Neural cell (in vitro differentiated cells): ENCODE measurements around the gene MED22. TPM values are rescaled to one million over a fixed set of nuclear protein-coding genes. Genes with fewer than 3 reads are reported as not detected.

Experiments used
- H2AFZ ChIP-seq: fragments of 200-600, 300-800 bp; sonication (generic), shearing (Covaris generic); 2 replicates; pipeline ENCODE4 v1.6.0; 2014; ENCODE audit warnings: low read depth, mild to moderate bottlenecking, antibody characterized with exemption, low read length, moderate library complexity
- H3F3A ChIP-seq: fragments of 200-600 bp; shearing (Covaris generic); 2 replicates; pipeline ENCODE4 v1.6.1; 2016; ENCODE audit warnings: mild to moderate bottlenecking, moderate library complexity, mixed read lengths, antibody characterized with exemption, low read length; ENCODE audit not compliant: insufficient read depth, poor library complexity, severe bottlenecking
- H3K27ac ChIP-seq: fragments of 200-600, 300-800 bp; sonication (generic), shearing (Covaris generic); 2 replicates; pipeline ENCODE4 v1.5.1; 2014; ENCODE audit warnings: mild to moderate bottlenecking, low read length, moderate library complexity
- H3K27me3 ChIP-seq: fragments of 300-800, 200-600 bp; sonication (generic), shearing (Covaris generic); 2 replicates; pipeline ENCODE4 v1.6.0; 2014; ENCODE audit warnings: mild to moderate bottlenecking, low read depth, low read length, moderate library complexity; ENCODE audit not compliant: insufficient read depth
- H3K36me3 ChIP-seq: fragments of 300-800, 200-600 bp; sonication (generic), shearing (Covaris generic); 2 replicates; pipeline ENCODE4 v1.5.1; 2014; ENCODE audit warnings: mild to moderate bottlenecking, antibody characterized with exemption, low read length, moderate library complexity; ENCODE audit not compliant: insufficient read depth
- H3K4me2 ChIP-seq: fragments of 300-800, 200-600 bp; sonication (generic), shearing (Covaris generic); 2 replicates; pipeline ENCODE4 v1.6.0; 2014; ENCODE audit warnings: mild to moderate bottlenecking, low read length
- H3K4me3 ChIP-seq: fragments of 300-800, 200-600 bp; sonication (generic), shearing (Covaris generic); 2 replicates; pipeline ENCODE4 v1.5.1; 2014; ENCODE audit warnings: mild to moderate bottlenecking, low read length, moderate library complexity
- H3K79me2 ChIP-seq: fragments of 200-600 bp; shearing (Covaris generic); replicated peaks from 2 replicates; pipeline ENCODE4 v1.6.0; 2014; ENCODE audit warnings: mild to moderate bottlenecking, low read length, moderate library complexity; ENCODE audit not compliant: insufficient read depth
- H3K9ac ChIP-seq: fragments of 300-800, 200-600 bp; sonication (generic), shearing (Covaris generic); 2 replicates; pipeline ENCODE4 v1.6.1; 2016; ENCODE audit warnings: mild to moderate bottlenecking, low read length, mixed read lengths
- H3K9me2 ChIP-seq: fragments of 200-600 bp; shearing (Covaris generic); 2 replicates; pipeline ENCODE4 v1.6.1; 2016; ENCODE audit warnings: mild to moderate bottlenecking, low read length, mixed read lengths; ENCODE audit not compliant: insufficient read depth
- H3K9me3 ChIP-seq: fragments of 200-600, 300-800 bp; sonication (generic), shearing (Covaris generic); 2 replicates; pipeline ENCODE4 v1.6.1; 2016; ENCODE audit warnings: mild to moderate bottlenecking, mixed run types, low read length, moderate library complexity, mixed read lengths
- H4K20me1 ChIP-seq: fragments of 200-600 bp; shearing (Covaris generic); 2 replicates; pipeline ENCODE4 v1.6.1; 2016; ENCODE audit warnings: mild to moderate bottlenecking, mixed run types; ENCODE audit not compliant: insufficient read depth
- CTCF ChIP-seq: fragments of 450-650 bp; IDR thresholded peaks from 2 replicates; pipeline ENCODE4 v1.5.1; 2014; ENCODE audit warnings: antibody characterized with exemption, mild to moderate bottlenecking, moderate library complexity; ENCODE audit not compliant: poor library complexity, severe bottlenecking
- EP300 ChIP-seq: fragments of 450-650 bp; conservative IDR thresholded peaks from 2 replicates; pipeline ENCODE4 v1.6.1; 2014; ENCODE audit warnings: antibody characterized with exemption, mild to moderate bottlenecking, moderate library complexity; ENCODE audit not compliant: poor library complexity, severe bottlenecking
- EZH2 ChIP-seq: fragments of 200-600, 300-800 bp; shearing (Covaris generic), sonication (generic); IDR thresholded peaks from 2 replicates; pipeline ENCODE4 v1.6.1; 2014; ENCODE audit warnings: antibody characterized with exemption, low read length, borderline replicate concordance, mild to moderate bottlenecking; ENCODE audit not compliant: insufficient read depth, poor library complexity, severe bottlenecking
- MXI1 ChIP-seq: fragments of 450-650 bp; conservative IDR thresholded peaks from 2 replicates; pipeline ENCODE4 v1.6.1; 2014; ENCODE audit warnings: antibody characterized with exemption, mild to moderate bottlenecking; ENCODE audit not compliant: poor library complexity, severe bottlenecking
- POLR2AphosphoS5 ChIP-seq: IDR thresholded peaks from 2 replicates; pipeline ENCODE4 v1.6.1; 2012
- RAD21 ChIP-seq: fragments of 450-650 bp; conservative IDR thresholded peaks from 2 replicates; pipeline ENCODE4 v1.6.1; 2014; ENCODE audit warnings: antibody characterized with exemption, mild to moderate bottlenecking, moderate library complexity
- REST ChIP-seq: IDR thresholded peaks from 2 replicates; pipeline ENCODE4 v1.6.1; 2012; ENCODE audit warnings: borderline replicate concordance
- SMC3 ChIP-seq: fragments of 450-650 bp; conservative IDR thresholded peaks from 2 replicates; pipeline ENCODE4 v1.6.1; 2014; ENCODE audit warnings: antibody characterized with exemption, mild to moderate bottlenecking, moderate library complexity; ENCODE audit not compliant: poor library complexity
- TAF1 ChIP-seq: IDR thresholded peaks from 2 replicates; pipeline ENCODE4 v1.6.1; 2012; ENCODE audit warnings: low read depth
- polyA minus RNA-seq: library from RNA; depleted of rRNA, polyadenylated mRNA; stranded (reverse); fragments of >200 nt; gene quantifications from 2 replicates; pipeline ENCODE4 v1.2.3, GENCODE V29; 2014
- polyA plus RNA-seq: library from polyadenylated mRNA; depleted of rRNA; stranded (reverse); fragments of >200 nt; gene quantifications from 2 replicates; pipeline ENCODE4 v1.2.3, GENCODE V29; 2014

MED22 gene
- 57.5 and 62.5 TPM in 2 replicates for polyA plus RNA-seq
- 25.3 and 32.6 TPM in 2 replicates for polyA minus RNA-seq

GRCh38 chr9:133347985-133348717, at the start of gene MED22, which contains the start of gene RPL7A:
TSS of gene MED22 (minus strand) at chr9:133348131. CDS start at chr9:133346662, 1,469 bp downstream.
TSS of gene RPL7A (plus strand) at chr9:133348218. CDS start at chr9:133348244, 26 bp downstream.
- Histone ChIP-seq H2AFZ (peak within 1 kb of the TSS; percentile 88), H3F3A (no peaks in the 10 kb centered on the region), H3K9ac (peak within 1 kb of the TSS; percentile 94), H3K4me2 (peak within 1 kb of the TSS; percentile 99), H3K27ac (peak within 1 kb of the TSS; percentile 88), H3K79me2 (peaks cover 25% of the 10 kb centered on the region), H3K4me3 (peak within 1 kb of the TSS; percentile 94), H4K20me1 (no peaks in the 10 kb centered on the region), H3K9me3 (no peaks in the 10 kb centered on the region), H3K9me2 (no peaks in the 10 kb centered on the region), H3K36me3 (peaks cover 6% of the 10 kb centered on the region), H3K27me3 (no peaks in the 10 kb centered on the region)
- peak; percentile 99 for TF ChIP-seq REST
- peak; percentile 100 for TF ChIP-seq POLR2AphosphoS5
- peak; percentile 86 for TF ChIP-seq MXI1
- TF ChIP-seq TAF1 = peak; percentile 99
- peak; percentile 45 for TF ChIP-seq SMC3
- peak; percentile 49 for TF ChIP-seq CTCF
- TF ChIP-seq RAD21 = no peak
- TF ChIP-seq EP300 = peak; percentile 60
- no peak for TF ChIP-seq EZH2

GRCh38 chr9:133397370-133397769, 49.4 kb upstream of the MED22 start:
- H3K36me3 ChIP-seq = no peaks in the 10 kb centered on the region
- no peaks in the 10 kb centered on the region for H3K9me2 ChIP-seq
- no peak overlapping the region for H2AFZ ChIP-seq
- H3K9ac ChIP-seq = no peak overlapping the region
- H3F3A ChIP-seq = no peaks in the 10 kb centered on the region
- no peaks in the 10 kb centered on the region for H3K9me3 ChIP-seq
- H3K4me3 ChIP-seq = no peak overlapping the region
- H3K27me3 ChIP-seq = no peaks in the 10 kb centered on the region
- TF ChIP-seq EZH2 (no peak), MXI1 (no peak), REST (no peak), CTCF (no peak), SMC3 (no peak), EP300 (no peak), RAD21 (no peak), TAF1 (no peak), POLR2AphosphoS5 (no peak)
- H3K4me2 ChIP-seq = no peak overlapping the region
- H3K27ac ChIP-seq = no peak overlapping the region
- H4K20me1 ChIP-seq = no peaks in the 10 kb centered on the region
- H3K79me2 ChIP-seq = no peaks in the 10 kb centered on the region
